GM08714 (cell line): ENCODE measurements around the gene ALK.

Source experiments
- H3K4me3 ChIP-seq: fragments of 200-500 bp; sonication (Bioruptor generic); 2 replicates; pipeline ENCODE4 v1.5.1; 2014; ENCODE audit warnings: mild to moderate bottlenecking, low read length, inconsistent platforms
- ZNF274 ChIP-seq: IDR thresholded peaks from 2 replicates; pipeline ENCODE4 v1.6.1; 2012; ENCODE audit warnings: mild to moderate bottlenecking, low read depth, low read length

The ALK gene

DNA sequence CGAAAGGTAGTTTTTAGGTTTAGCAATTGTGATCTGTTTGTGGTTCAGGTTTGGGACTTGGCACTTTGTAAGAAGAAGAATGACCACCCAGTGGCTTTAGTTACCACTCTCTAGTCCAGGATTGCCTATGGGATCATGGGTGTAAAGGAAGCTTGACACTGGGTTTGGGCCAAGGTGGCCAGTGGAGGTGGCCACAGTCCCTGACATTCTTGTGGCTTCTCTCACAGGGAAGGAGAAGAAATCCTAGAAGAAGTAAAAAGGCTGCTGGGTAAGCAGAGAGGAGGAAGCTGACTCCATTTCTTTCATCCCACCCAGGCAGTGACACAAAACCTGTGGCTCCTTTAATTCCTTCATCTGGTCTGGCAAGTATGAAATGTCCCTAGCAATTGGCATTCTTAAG lies 411.5 kb downstream of the ALK start:
- TF ChIP-seq ZNF274: no peak
- H3K4me3 ChIP-seq: no peak overlapping the region

- no peak overlapping the region for H3K4me3 ChIP-seq
- no peak for TF ChIP-seq ZNF274
Observed at GRCh38 chr2:29509397-29509796, 412.0 kb downstream of the ALK start.

GRCh38 chr2:29504746-29505145 lies 416.6 kb downstream of the ALK start:
- TF ChIP-seq ZNF274: no peak

DNA sequence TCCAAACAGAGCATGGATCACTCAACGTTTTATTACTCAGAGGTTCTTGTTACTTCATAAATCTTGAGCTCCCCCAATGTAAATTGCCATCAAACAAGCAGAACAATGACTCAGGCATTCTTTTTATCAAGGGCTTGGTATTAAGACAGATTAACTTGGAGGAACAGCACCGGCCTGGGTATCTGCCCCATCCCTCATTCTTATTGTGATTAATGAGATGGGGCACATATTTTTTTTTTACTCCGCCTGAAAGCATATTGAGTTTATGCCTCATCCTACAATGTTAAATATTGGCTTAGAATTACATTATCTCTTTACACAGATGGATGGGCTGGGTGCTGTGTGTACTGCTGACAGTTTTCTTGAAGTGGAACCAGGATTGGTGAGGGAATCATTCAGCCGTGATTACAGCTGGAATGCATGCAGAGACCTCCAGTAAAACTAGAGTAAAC lies 418.9 kb downstream of the ALK start:
- no peak overlapping the region for H3K4me3 ChIP-seq
- no peak for TF ChIP-seq ZNF274

More at GRCh38 chr2:29504746-29505145, 416.6 kb downstream of the ALK start:
- no peak overlapping the region for H3K4me3 ChIP-seq

- no peak for TF ChIP-seq ZNF274
- H3K4me3 ChIP-seq: no peak overlapping the region
Observed at GRCh38 chr2:29497375-29497774, 424.0 kb downstream of the ALK start.

- no peak overlapping the region for H3K4me3 ChIP-seq
- no peak for TF ChIP-seq ZNF274
Observed at GRCh38 chr2:29496198-29496597, 425.2 kb downstream of the ALK start.

DNA sequence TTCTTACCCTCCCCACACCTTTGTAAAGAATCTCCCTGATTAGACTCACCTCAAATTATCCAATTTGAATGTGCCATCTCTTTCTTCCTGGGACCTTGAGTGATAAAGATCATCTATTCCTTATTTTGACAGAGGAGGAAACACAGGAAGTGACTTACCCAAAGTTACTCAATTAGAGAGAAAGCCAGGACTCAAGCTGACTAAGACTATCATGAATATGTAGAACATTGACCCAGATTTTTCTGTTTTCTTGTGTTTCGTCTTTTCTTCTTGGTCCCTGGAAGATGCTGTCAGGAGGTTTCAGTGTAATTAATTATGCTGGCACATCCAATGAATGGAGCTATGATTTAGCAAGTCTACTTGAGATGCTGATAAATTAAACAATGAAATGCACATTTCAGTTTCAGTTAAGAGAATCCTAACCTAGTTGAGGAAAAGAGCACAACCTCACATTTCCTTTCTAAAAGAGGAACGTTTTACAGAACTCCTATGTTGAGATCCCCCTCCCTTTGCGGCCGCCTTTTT lies 425.8 kb downstream of the ALK start:
- H3K4me3 ChIP-seq: no peak overlapping the region
- TF ChIP-seq ZNF274: no peak

DNA sequence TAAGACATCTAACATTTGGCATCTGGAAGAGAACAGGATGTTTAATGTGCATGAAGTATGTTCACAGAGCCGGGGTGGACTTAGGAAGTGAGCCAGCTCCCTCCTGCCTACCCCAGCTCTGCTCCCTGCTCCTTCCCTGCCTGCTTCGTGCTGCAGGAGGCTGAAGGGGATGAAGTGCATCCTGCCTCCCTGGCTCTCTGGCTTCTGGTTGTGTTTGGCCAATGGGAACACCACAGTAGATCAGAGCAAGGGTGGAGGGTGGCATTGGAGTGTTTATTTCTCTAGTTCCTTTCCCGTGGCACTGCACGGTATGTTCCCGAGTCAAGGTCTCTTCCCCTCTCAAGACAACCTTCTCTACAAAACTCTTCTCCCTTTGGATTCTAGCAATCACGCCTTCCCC lies 426.3 kb downstream of the ALK start:
- H3K4me3 ChIP-seq: no peak overlapping the region
- TF ChIP-seq ZNF274: no peak

GRCh38 chr2:29492701-29493100 lies 428.7 kb downstream of the ALK start:
- no peak for TF ChIP-seq ZNF274
- H3K4me3 ChIP-seq: no peak overlapping the region

- H3K4me3 ChIP-seq: no peak overlapping the region
- no peak for TF ChIP-seq ZNF274
Observed at GRCh38 chr2:29490045-29490444, 431.3 kb downstream of the ALK start.

DNA sequence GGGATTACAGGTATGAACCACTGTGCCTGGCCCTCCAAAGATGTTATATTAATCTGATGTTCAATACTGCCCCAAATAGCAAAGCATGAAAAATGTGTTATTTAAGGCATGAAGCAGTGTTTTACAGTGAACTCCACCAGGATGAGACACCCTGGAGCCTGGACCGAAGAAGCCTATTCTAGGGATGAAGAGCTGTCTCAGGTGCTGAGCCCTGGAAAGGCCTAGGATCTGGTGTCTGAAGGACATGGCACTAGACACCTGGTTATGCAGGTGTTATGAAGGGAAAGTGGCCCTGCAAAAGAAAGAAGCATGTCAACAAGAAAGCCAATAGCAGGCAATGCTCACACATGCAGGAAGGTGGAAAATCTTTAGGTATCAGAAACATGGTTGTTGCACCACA lies 431.8 kb downstream of the ALK start:
- TF ChIP-seq ZNF274: no peak
- H3K4me3 ChIP-seq: no peak overlapping the region

- no peak for TF ChIP-seq ZNF274
- no peak overlapping the region for H3K4me3 ChIP-seq
Observed at GRCh38 chr2:29487967-29488555, 433.3 kb downstream of the ALK start.

DNA sequence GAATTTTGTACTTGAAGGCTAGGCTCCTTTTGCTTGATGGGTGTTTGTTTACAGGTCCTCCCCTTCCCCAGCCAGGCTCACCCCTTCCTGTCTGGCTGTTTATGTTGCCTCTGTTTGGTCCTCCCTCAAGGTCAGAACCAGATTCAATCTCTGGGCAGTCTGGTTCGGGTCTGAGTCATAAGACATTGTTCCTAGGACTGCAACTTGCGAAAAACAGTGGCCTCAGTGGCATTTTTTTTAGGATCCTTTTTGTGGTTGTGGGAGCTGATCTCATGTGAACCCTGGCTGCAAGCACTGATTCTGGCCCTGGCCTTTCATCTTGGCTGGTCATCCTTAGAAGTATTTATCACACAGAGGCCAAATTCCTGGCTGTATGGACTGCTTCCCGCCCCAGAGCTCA lies 435.8 kb downstream of the ALK start:
- no peak for TF ChIP-seq ZNF274
- no peak overlapping the region for H3K4me3 ChIP-seq

DNA sequence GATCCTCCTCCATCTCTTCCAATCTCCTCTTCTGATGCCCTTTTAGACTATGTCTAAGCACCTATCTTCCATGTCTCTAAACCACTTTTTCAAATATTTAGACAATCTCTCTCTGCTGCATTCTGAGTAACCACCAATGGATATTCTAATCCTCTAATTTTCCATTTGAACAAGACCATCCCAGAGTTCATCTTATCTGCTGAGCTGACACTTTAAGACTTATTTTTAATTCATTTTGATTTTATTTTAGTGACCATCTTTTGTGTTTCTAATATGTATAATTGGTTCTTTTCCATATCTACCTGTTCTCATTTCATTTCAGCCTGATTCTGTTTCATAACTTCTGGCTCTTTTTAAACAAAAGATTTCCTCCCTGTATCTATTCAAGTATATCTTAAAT lies 436.3 kb downstream of the ALK start:
- no peak for TF ChIP-seq ZNF274
- H3K4me3 ChIP-seq: no peak overlapping the region

- TF ChIP-seq ZNF274: no peak
Observed at GRCh38 chr2:29482867-29483266, 438.5 kb downstream of the ALK start.

GRCh38 chr2:29482348-29482747 lies 439.0 kb downstream of the ALK start:
- TF ChIP-seq ZNF274: no peak
- H3K4me3 ChIP-seq: no peak overlapping the region

More at GRCh38 chr2:29482867-29483266, 438.5 kb downstream of the ALK start:
- H3K4me3 ChIP-seq: no peak overlapping the region
